GM18508 (cell line): ENCODE results near the gene HLA-DRB5.
"Not testable (repeated sequence)": the region's sequence is repeated elsewhere in the genome, so short reads cannot be mapped to it uniquely, and the experiment has no call there.

Experiments used
- ATAC-seq: cut with Tn5 transposase; IDR thresholded peaks from one replicate; pipeline ENCODE4 v1.9.1; 2021; ENCODE audit warnings: moderate number of reproducible peaks; ENCODE audit not compliant: insufficient read depth, unreplicated experiment

HLA-DRB5 gene

GRCh38 chr6:32529697-32530430, at the start of gene HLA-DRB5:
Gene HLA-DRB5, minus strand, starts transcription at chr6:32530287. Its CDS starts 63 bp downstream, at chr6:32530224.
- no peak for ATAC-seq

DNA sequence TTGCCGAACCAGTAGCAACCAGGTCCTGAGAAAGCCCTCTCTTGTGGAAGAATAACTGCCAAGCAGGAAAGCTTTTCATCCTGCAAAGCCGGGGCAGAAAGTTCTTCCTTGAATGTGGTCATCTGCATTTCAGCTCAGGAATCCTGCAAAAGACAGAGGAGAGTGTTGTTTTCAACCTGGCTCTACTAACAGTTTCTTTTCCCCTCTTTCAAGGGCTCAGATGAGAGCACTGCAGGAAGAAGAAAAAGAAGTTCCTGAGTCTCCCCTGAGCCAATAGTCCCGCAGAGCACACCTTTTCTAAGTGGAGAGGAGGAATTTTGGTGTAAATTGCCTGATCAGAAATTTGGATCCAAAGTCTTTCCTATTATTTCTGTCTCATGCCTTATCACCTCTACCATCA, 48.9 kb upstream of the HLA-DRB5 start:
- no peak for ATAC-seq

GRCh38 chr6:32577493-32577892, 47.4 kb upstream of the HLA-DRB5 start:
- ATAC-seq = not testable (repeated sequence)

GRCh38 chr6:32576250-32576649, 46.2 kb upstream of the HLA-DRB5 start:
- no peak for ATAC-seq

DNA sequence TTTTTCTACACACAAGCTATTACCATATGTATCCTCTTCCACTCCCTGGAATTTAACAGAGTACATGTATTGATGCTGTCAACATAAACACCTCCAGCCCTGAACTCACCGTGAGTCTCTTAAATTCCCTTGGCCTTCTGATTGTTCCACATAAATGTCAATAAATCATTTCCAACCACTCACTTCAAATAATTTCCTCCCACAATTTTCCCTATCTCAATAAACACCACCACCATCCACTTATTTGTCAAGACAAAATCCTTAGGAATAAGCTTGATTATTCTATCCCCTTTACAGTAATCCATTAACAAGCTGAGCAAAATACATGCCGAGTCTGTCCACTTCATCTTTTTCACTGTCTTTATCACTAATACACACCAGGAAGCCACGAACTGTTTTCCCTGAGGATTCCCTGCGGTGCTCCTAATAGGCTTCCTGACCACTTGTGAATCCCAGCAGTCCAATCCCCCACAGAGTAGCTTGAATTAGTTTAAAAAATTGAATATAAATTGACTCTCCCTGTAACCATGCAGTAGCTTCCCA, 40.3 kb upstream of the HLA-DRB5 start:
- no peak for ATAC-seq

DNA sequence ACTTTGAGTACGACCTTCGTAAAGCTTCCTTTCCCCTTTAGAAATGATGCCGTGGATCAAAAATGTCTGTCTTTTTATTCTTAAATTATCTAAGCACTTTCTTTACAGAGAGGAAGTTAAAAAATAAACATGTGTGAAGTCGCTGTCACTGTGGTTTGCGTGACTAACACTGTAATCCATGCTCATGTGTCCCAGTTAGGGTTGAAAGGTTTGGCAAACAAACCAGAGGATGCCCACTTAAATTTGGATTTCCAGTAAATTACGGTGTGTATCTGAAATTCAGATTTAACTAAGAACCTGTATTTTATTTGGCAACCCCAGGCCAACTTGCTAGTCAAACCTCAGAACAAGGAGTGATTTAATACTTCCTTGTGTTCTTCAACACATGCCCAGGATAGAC, 38.5 kb upstream of the HLA-DRB5 start:
- no peak for ATAC-seq

DNA sequence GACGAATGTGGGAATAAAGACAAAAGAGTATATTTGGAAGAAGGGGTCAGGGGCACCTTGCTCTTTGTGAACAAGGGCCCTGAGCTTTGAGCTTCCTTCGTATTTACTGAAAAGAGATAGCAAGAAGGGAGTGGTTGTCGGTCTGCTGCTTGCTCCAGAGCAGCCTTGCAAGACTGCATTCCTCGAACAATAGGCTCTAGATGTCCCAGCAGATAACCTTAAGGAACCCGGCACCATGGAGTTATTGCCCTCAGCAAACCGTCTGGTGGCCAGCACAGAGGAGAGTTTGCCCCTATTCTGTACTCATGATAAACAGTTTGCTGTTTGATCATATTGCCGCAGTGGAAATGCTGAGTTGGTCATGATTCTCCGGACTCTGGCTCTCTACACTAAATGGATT, 36.9 kb upstream of the HLA-DRB5 start:
- no peak for ATAC-seq

GRCh38 chr6:32565511-32565910, 35.4 kb upstream of the HLA-DRB5 start:
- ATAC-seq = no peak

DNA sequence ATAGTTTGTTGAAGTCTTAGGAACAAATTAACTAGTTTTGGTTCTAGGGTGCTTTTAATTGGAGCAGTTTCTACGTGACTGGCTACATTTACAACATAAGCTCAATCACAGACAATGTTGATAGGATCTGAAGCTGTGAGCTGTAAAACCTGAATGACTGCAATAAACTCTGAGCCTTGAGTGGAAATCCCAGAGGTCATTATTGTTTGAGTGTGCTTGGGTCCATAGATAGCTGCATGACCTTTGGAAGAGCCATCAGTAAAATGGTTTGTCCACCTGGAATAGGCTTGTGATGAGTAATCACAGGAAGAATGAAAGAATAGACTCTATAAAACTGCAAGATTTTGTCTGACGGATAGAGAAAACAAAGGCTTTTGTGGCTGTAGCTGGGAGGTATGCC, 32.9 kb upstream of the HLA-DRB5 start:
- ATAC-seq = no peak

- no peak for ATAC-seq
These were observed 29.7 kb upstream of the HLA-DRB5 start for GRCh38 chr6:32559747-32560146.

- ATAC-seq = no peak
These were observed 28.5 kb upstream of the HLA-DRB5 start for GRCh38 chr6:32558426-32559057.

DNA sequence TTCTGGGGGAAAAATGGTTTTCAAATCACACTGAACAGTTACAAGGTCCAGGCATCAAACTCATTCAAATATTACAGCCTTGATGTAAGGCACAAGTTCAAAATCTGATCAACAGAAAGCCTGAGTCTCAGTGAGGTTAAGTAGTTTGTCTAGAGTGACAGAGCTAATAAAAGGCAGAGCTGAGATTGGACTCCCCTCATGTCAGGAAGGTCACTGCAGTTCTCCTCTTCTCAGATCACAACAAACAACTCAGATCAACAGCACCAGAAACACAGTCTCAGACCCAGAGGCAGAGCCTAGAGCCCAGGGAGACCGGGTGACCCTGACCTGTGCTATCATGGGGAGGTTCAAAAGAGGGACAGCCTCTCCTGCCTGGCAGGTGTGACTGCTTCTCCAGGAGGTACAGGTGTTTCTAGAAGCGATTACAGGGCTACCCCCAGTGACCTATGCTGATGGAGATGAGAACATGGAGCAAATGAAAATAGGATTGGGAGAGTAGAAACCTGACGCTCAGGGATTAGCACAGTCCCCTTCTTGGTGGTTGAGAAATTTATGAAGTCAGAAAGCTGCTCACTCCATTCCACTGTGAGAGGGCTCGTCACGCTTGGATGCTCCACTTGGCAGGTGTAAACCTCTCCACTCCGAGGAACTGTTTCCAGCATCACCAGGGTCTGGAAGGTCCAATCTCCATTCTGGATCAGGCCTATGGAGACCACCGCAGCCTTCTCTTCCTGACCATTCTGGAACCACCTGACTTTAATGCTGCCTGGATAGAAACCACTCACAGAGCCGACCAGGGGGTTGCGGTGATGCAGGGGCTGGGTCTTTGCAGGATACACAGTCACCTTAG, 24.3 kb upstream of the HLA-DRB5 start:
- no peak for ATAC-seq

- ATAC-seq = no peak
These were observed 23.1 kb upstream of the HLA-DRB5 start for GRCh38 chr6:32553037-32553742.

- no peak for ATAC-seq
These were observed 21.3 kb upstream of the HLA-DRB5 start for GRCh38 chr6:32551410-32551809.

GRCh38 chr6:32539839-32540238, 9.8 kb upstream of the HLA-DRB5 start:
- no peak for ATAC-seq

GRCh38 chr6:32530431-32530793, 325 bp upstream of the HLA-DRB5 start:
- ATAC-seq = not testable (repeated sequence)

GRCh38 chr6:32522302-32523047, 7.6 kb downstream of the HLA-DRB5 start:
- no peak for ATAC-seq

GRCh38 chr6:32519910-32520258, 10.2 kb downstream of the HLA-DRB5 start:
- no peak for ATAC-seq

DNA sequence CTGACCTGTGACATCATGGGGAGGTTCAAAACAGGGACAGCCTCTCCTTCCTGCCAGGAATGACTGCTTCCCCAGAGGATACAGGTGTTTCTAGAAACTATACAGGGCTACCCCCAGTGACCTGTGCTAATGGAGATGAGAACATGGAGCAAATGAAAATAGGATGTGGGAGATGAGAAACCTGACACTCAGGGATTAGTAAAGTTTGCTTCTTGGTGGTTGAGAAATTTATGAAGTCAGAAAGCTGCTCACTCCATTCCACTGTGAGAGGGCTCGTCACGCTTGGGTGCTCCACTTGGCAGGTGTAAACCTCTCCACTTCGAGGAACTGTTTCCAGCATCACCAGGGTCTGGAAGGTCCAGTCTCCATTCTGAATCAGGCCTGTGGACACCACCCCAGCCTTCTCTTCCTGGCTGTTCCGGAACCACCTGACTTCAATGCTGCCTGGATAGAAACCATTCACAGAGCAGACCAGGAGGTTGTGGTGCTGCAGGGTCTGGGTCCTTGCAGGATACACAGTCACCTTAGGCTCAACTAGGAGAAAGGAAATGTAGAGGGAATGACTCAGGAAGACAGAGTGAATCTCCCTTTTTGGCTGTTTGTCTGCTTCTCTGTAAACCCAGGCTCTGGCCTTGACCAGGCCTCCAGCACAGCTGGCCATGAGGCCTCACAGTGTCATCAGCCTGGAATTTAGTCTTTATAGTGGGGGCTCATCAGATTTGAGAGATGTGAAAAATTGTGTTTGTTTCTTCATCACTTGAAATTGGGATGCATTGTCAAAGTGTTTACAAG, 10.8 kb downstream of the HLA-DRB5 start:
- no peak for ATAC-seq
